ENCODE measurements around the gene CLIC5. TPM values are rescaled to one million over a fixed set of nuclear protein-coding genes. Genes with fewer than 3 reads are reported as not detected.

Gene CLIC5
- total and polyA plus RNA-seq, 2 of the 8 experiments (the other 6 are each of a cell fraction or from before 2014, with no cell fraction given): 0.12 to 0.15 TPM

DNA sequence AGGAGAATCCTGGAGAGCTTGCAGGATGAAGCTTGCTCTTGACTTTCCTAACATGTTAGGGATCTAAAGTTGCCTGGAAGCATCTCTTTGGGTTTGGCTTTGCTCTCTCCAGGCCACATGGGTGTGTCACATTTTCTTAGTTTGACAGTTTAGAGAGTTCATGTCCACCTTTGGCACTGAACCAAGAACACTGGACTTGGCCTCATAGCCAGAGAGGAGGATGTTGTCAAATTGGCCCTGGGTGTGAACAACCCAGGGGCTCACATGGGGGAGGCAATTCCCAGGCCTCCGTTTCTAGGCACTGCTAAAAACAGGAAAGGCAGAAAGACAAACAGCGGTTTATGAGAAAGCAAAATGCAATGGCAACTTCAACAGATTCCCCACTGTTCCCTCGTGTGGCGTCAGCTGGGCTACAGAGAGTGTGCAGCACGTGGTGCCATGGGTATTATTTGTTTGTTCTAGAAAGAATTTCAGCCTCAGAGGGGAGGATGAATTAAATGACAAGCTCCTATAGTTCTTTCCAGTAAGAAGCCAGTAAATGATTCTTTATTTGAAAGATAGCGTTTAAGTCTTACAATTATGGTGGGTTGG lies 93.9 kb downstream of the CLIC5 start:
- ChIA-PET POLR2A (ENCODE audit: partially characterized antibody) (no interaction called here), CTCF (ENCODE audit: partially characterized antibody) (interaction anchor here (0.6 to 3.2 kb wide), 34 partner anchors 9 to 1291 kb away, joined by 3 to 21 read pairs (median 4); no protein-coding TSS in a partner anchor)
- Histone ChIP-seq H2BK12ac (ENCODE audit: low read depth, low read length) (no peak overlapping the region; the same call in 1 of the 2 replicates), H2AK5ac (ENCODE audit: low read depth, low read length) (no peak overlapping the region), H2AFZ (ENCODE audit: low read length) (no peak overlapping the region), H3K9me3 (ENCODE audit: insufficient read depth in 2 of 2, low read depth in 1 of 2, low read length in 1 of 2) (no peaks in the 10 kb centered on the region), H3K79me1 (ENCODE audit: low read depth, low read length) (no peaks in the 10 kb centered on the region), H3K79me2 (ENCODE audit: control insufficient read depth in 1 of 2, insufficient read depth in 2 of 2, low read length in 2 of 2) (no peaks in the 10 kb centered on the region), H4K91ac (replicated peaks; ENCODE audit: insufficient read length, low read length) (no peak overlapping the region), H3K27me3 (replicated peaks in 1 of 4; ENCODE audit: control insufficient read depth in 3 of 4, extremely low read depth in 1 of 4, insufficient read depth in 3 of 4, low read length in 3 of 4) (no peaks in the 10 kb centered on the region; a peak in 3 of 7 replicates), H3K4me3 (ENCODE audit: extremely low read depth in 1 of 4, insufficient read depth in 2 of 4, low read depth in 3 of 4, low read length in 4 of 4) (no peak overlapping the region), H2BK120ac (replicated peaks; ENCODE audit: low read depth, low read length) (no peak overlapping the region), H4K20me1 (replicated peaks in 1 of 2; ENCODE audit: control insufficient read depth in 1 of 2, insufficient read depth in 2 of 2, low read length in 2 of 2) (no peaks in the 10 kb centered on the region), H3K56ac (replicated peaks; ENCODE audit: insufficient read length, low read depth, low read length) (no peak overlapping the region), H2BK5ac (ENCODE audit: low read depth, low read length) (no peak overlapping the region), H3K4me1 (replicated peaks in 1 of 4; ENCODE audit: control insufficient read depth in 3 of 4, insufficient read depth in 4 of 4, low read length in 3 of 4) (peaks cover 0 to 7% (median 0%) of the 10 kb centered on the region in 4 experiments; a peak in 2 of 7 replicates), H3K9ac (replicated peaks in 1 of 4; ENCODE audit: extremely low read depth in 1 of 4, low read depth in 3 of 4, low read length in 3 of 4) (no peak overlapping the region), H2BK15ac (ENCODE audit: low read length) (no peak overlapping the region), H3K23ac (ENCODE audit: insufficient read length) (no peak overlapping the region), H3K18ac (ENCODE audit: extremely low read depth, low read length) (no peak overlapping the region), H2BK20ac (ENCODE audit: low read length) (no peak overlapping the region), H3K14ac (ENCODE audit: insufficient read length) (no peak overlapping the region), H3K23me2 (ENCODE audit: low read depth, low read length) (no peaks in the 10 kb centered on the region), H3K36me3 (ENCODE audit: control insufficient read depth in 2 of 4, insufficient read depth in 4 of 4, low read length in 3 of 4) (no peaks in the 10 kb centered on the region), H3K27ac (ENCODE audit: low read depth, low read length) (no peak overlapping the region), H4K5ac (ENCODE audit: insufficient read length, low read depth, low read length) (no peak overlapping the region), H4K8ac (ENCODE audit: extremely low read depth, insufficient read depth, low read length) (no peak overlapping the region), H3K4me2 (ENCODE audit: insufficient read depth in 1 of 2, low read depth in 2 of 2, low read length in 2 of 2) (no peak overlapping the region), H3K4ac (replicated peaks; ENCODE audit: insufficient read length, low read depth, low read length) (no peak overlapping the region)
- DNase-seq (ENCODE audit: low read depth in 1 of 2, low spot score in 2 of 2): no peak
- 87% methylated on average over 6 of the region's 6 CpGs; no CpG with 5 or more reads in 1 of the 2 experiments for WGBS, 2 experiments (ENCODE audit: extremely low coverage in 1 of 2, insufficient coverage in 1 of 2, insufficient read length in 1 of 2, insufficient replicate concordance in 2 of 2, low coverage in 1 of 2, low lambda C conversion rate in 2 of 2, missing lambda C conversion rate in 1 of 2)
- FAIRE-seq: no peak
- no peak for TF ChIP-seq RXRA (IDR thresholded peaks at IDR 0.05; ENCODE audit: insufficient read depth, low read depth, low read length)
- no peak for TF ChIP-seq JUND (IDR thresholded peaks at IDR 0.05; ENCODE audit: low read length)
- no peak for TF ChIP-seq BACH1 (IDR thresholded peaks at IDR 0.05; ENCODE audit: low read length)
- TF ChIP-seq CEBPB (IDR thresholded peaks at IDR 0.05; ENCODE audit: low read depth, low read length): no peak
- TF ChIP-seq, protein P1, sequence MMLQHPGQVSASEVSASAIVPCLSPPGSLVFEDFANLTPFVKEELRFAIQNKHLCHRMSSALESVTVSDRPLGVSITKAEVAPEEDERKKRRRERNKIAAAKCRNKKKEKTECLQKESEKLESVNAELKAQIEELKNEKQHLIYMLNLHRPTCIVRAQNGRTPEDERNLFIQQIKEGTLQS (IDR thresholded peaks at IDR 0.05; ENCODE audit: insufficient read depth, low read depth, low read length): no peak
- TF ChIP-seq ZNF274 (IDR thresholded peaks at IDR 0.05; ENCODE audit: borderline replicate concordance, extremely low read depth, low read length): no peak
- TF ChIP-seq GABPA (IDR thresholded peaks at IDR 0.05; ENCODE audit: borderline replicate concordance, insufficient read depth, low read length): no peak
- TF ChIP-seq SP2 (IDR thresholded peaks at IDR 0.05; ENCODE audit: low read length): no peak
- TF ChIP-seq POLR2A (IDR thresholded peaks at IDR 0.05; ENCODE audit: control extremely low read depth in 1 of 2, low read depth in 2 of 2, low read length in 2 of 2): no peak
- no peak for TF ChIP-seq CHD2 (IDR thresholded peaks at IDR 0.05; ENCODE audit: low read length)
- TF ChIP-seq, protein P2, sequence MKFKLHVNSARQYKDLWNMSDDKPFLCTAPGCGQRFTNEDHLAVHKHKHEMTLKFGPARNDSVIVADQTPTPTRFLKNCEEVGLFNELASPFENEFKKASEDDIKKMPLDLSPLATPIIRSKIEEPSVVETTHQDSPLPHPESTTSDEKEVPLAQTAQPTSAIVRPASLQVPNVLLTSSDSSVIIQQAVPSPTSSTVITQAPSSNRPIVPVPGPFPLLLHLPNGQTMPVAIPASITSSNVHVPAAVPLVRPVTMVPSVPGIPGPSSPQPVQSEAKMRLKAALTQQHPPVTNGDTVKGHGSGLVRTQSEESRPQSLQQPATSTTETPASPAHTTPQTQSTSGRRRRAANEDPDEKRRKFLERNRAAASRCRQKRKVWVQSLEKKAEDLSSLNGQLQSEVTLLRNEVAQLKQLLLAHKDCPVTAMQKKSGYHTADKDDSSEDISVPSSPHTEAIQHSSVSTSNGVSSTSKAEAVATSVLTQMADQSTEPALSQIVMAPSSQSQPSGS (IDR thresholded peaks at IDR 0.05; ENCODE audit: low read length): no peak
- no peak for TF ChIP-seq CREB1 (IDR thresholded peaks at IDR 0.05)

Measured in H1 (cell line).